MCF 10A (cell line): ENCODE data around the gene GCDH. TPM values are rescaled to one million over a fixed set of nuclear protein-coding genes. Genes with fewer than 3 reads are reported as not detected.
A peak's percentile ranks its signal among the peaks of the same experiment; 100 is the strongest.
"Not testable (repeated sequence)": the region's sequence is repeated elsewhere in the genome, so short reads cannot be mapped to it uniquely, and the experiment has no call there.

Experiments
- BruUV-seq: library from RNA; stranded (reverse); fragments of 400-500 nt; replicated peaks from 2 replicates; lab custom pipeline; 2021; lab: Mats Ljungman, UMichigan
- CTCF ChIA-PET: fragments of 300-600 bp; sonication (Branson Sonifier 250); formaldehyde crosslinking; extraction: SDS; loops from one replicate; lab custom pipeline; 2021; ENCODE audit warnings: antibody characterized with exemption, inconsistent platforms; lab: Yijun Ruan, JAX
- POLR2A ChIA-PET: fragments of 300-600, 350-650 bp; sonication (Branson Sonifier 250); formaldehyde crosslinking; extraction: SDS; loops from one replicate; lab custom pipeline; 2020; ENCODE audit warnings: antibody characterized with exemption, inconsistent platforms; lab: Yijun Ruan, JAX
- DNase-seq: peaks from one replicate; pipeline ENCODE4 v3.0.0-alpha.2; 2018; ENCODE audit not compliant: unreplicated experiment
- H3K27ac Mint-ChIP-seq: one replicate; pipeline ENCODE4 v1.8.0; 2022; ENCODE audit warnings: mild to moderate bottlenecking, low read depth, mixed read lengths; ENCODE audit not compliant: unreplicated experiment
- H3K27me3 Mint-ChIP-seq: one replicate; pipeline ENCODE4 v1.8.0; 2022; ENCODE audit warnings: mixed read lengths; ENCODE audit not compliant: insufficient read depth, unreplicated experiment
- H3K36me3 Mint-ChIP-seq: one replicate; pipeline ENCODE4 v1.8.0; 2022; ENCODE audit warnings: mild to moderate bottlenecking, moderate library complexity, mixed read lengths; ENCODE audit not compliant: insufficient read depth, unreplicated experiment
- H3K4me1 Mint-ChIP-seq: one replicate; pipeline ENCODE4 v1.8.0; 2022; ENCODE audit warnings: mixed read lengths; ENCODE audit not compliant: insufficient read depth, unreplicated experiment
- H3K4me3 Mint-ChIP-seq: one replicate; pipeline ENCODE4 v1.8.0; 2022; ENCODE audit warnings: mild to moderate bottlenecking, moderate library complexity, mixed read lengths; ENCODE audit not compliant: unreplicated experiment
- H3K9me3 Mint-ChIP-seq: one replicate; pipeline ENCODE4 v1.8.0; 2022; ENCODE audit warnings: mixed read lengths; ENCODE audit not compliant: unreplicated experiment
- CTCF ChIP-seq: fragments of 200-600 bp; IDR thresholded peaks from one replicate; pipeline ENCODE4 v1.8.0; 2022; ENCODE audit warnings: antibody characterized with exemption, mild to moderate bottlenecking; ENCODE audit not compliant: unreplicated experiment
- intact Hi-C: fragments of 100-400 bp; cut with micrococcal nuclease; formaldehyde crosslinking; loops from 2 replicates; pipeline ENCODE4 v1.14.1; 2022
- total RNA-seq: library from RNA; stranded (reverse); gene quantifications from 2 replicates; pipeline ENCODE4 v1.2.3, GENCODE V29; 2022

The GCDH gene
- total RNA-seq, 1 experiment from 2014 or later: 38.0 TPM

DNA sequence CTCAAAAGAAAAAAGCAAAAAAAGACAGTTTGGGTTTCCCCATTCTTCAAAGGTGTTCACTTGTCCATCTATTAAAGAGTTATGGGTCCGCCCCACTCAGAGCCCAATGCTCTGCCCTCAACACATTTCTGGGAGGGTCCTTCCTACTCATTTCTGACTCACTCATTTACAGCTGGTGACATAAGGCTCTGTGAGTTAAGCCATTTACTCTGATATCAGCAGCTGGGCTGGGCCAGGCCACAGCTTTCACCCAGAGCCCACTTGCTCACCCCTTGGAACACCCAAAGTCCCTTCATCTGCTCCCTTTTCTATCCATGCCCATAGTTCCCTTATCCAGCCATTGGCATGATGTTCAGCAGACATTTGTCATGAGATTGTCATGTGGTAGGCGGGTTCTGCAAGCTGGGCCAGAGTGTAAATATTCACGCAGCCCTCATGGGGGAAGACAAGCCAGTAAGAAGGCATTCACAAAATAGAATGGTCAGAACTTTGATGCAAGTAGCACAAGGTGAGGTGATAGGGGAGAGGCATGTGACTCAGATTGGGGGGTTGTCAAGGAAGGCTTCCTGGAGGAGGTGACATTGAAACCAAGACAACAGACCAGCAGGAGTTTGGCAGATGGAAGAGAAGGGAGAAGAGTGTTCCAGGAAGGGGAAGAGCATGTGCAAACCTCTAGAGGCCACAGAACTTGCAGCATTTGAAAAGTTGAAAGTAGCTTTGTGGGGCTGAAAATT is 46.8 kb upstream of the GCDH start:
- Mint-ChIP-seq H3K4me1 (peaks cover 9% of the 10 kb centered on the region), H3K27me3 (peaks cover 9% of the 10 kb centered on the region), H3K27ac (no peak overlapping the region), H3K36me3 (no peaks in the 10 kb centered on the region), H3K9me3 (no peaks in the 10 kb centered on the region), H3K4me3 (no peak overlapping the region)
- BruUV-seq: no TSS peak
- intact Hi-C loops: no loop called here
- TF ChIP-seq CTCF: no peak
- no peak for DNase-seq
- POLR2A ChIA-PET: interaction anchor here (0.6 kb wide), 3 partner anchors 9 to 1163 kb away, joined by 3 to 4 read pairs (median 4); no protein-coding TSS in a partner anchor
- CTCF ChIA-PET: interaction anchor here (1.0 to 1.5 kb wide), 2 partner anchors 48 to 53 kb away, joined by 3 to 6 read pairs; partner anchors contain the start of gene JUNB

- H3K9me3 Mint-ChIP-seq, DNase-seq, BruUV-seq, H3K36me3 Mint-ChIP-seq, H3K4me1 Mint-ChIP-seq, H3K27me3 Mint-ChIP-seq, H3K27ac Mint-ChIP-seq, H3K4me3 Mint-ChIP-seq: not testable (repeated sequence)
- POLR2A ChIA-PET: interaction anchor here (0.5 to 2.9 kb wide), 5 partner anchors 8 to 124 kb away, joined by 3 to 17 read pairs (median 5); partner anchors contain the start of genes DNASE2 and JUNB
- CTCF ChIA-PET: interaction anchor here (0.6 to 4.5 kb wide), 37 partner anchors 10 to 396 kb away, joined by 3 to 54 read pairs (median 7); partner anchors contain the start of genes DNASE2, GET3, PRDX2 and RNASEH2A
- intact Hi-C loops: loop anchor here (1.0 to 5.0 kb wide), 5 partner anchors 50 to 282 kb away; partner anchors contain the start of gene HOOK2
These were observed 44.3 kb upstream of the GCDH start for GRCh38 chr19:12846613-12847012.

DNA sequence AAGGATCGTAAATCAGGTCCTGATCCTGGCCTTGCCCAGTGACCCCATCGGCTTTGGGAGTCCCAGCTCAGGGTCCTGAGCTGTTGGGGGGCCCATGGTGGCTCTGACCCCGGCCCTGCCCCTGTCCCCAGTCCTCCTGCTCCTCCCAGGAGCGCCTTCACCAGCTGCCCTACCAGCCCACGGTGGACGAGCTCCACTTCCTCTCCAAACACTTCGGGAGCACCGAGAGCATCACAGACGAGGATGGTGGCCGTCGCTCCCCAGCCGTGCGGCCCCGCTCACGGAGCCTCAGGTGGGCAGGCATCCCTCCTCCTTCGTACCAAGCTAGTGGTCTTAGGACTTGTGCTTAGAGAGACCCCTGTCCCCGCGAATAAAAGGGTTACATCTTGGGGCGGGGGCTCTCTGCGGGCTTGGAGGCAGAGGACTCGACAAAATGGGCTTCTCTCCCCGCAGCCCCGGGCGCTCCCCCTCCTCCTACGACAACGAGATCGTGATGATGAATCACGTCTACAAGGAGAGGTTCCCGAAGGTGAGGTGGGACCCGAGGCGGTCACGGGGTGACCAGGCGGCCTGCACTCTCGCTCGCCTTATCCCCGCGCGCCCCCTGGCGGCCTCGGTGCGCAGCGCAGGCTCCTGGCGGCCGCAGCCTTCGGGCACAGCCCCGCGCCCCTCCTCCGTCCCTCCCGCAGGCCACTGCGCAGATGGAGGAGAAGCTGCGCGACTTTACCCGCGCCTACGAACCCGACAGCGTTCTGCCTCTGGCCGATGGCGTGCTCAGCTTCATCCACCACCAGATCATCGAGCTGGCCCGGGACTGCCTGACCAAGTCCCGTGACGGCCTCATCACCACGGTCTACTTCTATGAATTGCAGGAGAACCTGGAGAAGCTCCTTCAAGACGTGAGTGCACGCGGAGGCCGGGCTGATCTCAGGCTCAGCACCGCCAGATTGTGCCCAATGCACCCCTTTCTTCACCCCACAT is 43.5 kb upstream of the GCDH start:
- no peaks in the 10 kb centered on the region for H3K9me3 Mint-ChIP-seq
- peak; percentile 99 for TF ChIP-seq CTCF
- peak; percentile 85 for DNase-seq
- H3K4me3 Mint-ChIP-seq: peak overlapping the region; percentile 57
- peaks cover 5% of the 10 kb centered on the region for H3K4me1 Mint-ChIP-seq
- ChIA-PET CTCF (interaction anchor here (0.5 to 4.5 kb wide), 77 partner anchors 10 to 492 kb away, joined by 3 to 54 read pairs (median 4); partner anchors contain the start of genes DNASE2, GCDH, GET3 and PRDX2), POLR2A (interaction anchor here (0.5 to 2.9 kb wide), 10 partner anchors 9 to 125 kb away, joined by 3 to 17 read pairs (median 5); partner anchors contain the start of genes DNASE2, JUNB and RNASEH2A)
- H3K27me3 Mint-ChIP-seq: no peaks in the 10 kb centered on the region
- H3K36me3 Mint-ChIP-seq: no peaks in the 10 kb centered on the region
- intact Hi-C loops: loop anchor here (1.0 to 5.0 kb wide), 5 partner anchors 51 to 283 kb away; partner anchors contain the start of gene HOOK2
- H3K27ac Mint-ChIP-seq: no peak overlapping the region
- BruUV-seq: no TSS peak

- Mint-ChIP-seq H3K4me1 (no peaks in the 10 kb centered on the region), H3K36me3 (no peaks in the 10 kb centered on the region), H3K27me3 (no peaks in the 10 kb centered on the region), H3K4me3 (no peak overlapping the region), H3K27ac (no peak overlapping the region), H3K9me3 (no peaks in the 10 kb centered on the region)
- intact Hi-C loops: no loop called here
- ChIA-PET CTCF (interaction anchor here (0.6 to 1.3 kb wide), 4 partner anchors 9 to 172 kb away, joined by 3 to 5 read pairs (median 4); no protein-coding TSS in a partner anchor), POLR2A (no interaction called here)
- BruUV-seq: no TSS peak
- no peak for DNase-seq
- no peak for TF ChIP-seq CTCF
These were observed 34.3 kb upstream of the GCDH start for GRCh38 chr19:12856653-12857052.
